UCSD-AML1 (cell line): Measurements from ENCODE around the gene PDPK1.
"Not testable (repeated sequence)": the region's sequence is repeated elsewhere in the genome, so short reads cannot be mapped to it uniquely, and the experiment has no call there.

Experiments used
- DNase-seq: peaks from one replicate; lab custom pipeline; 2025; ENCODE audit not compliant: unreplicated experiment; lab: John Stamatoyannopoulos, UW

The PDPK1 gene

DNA sequence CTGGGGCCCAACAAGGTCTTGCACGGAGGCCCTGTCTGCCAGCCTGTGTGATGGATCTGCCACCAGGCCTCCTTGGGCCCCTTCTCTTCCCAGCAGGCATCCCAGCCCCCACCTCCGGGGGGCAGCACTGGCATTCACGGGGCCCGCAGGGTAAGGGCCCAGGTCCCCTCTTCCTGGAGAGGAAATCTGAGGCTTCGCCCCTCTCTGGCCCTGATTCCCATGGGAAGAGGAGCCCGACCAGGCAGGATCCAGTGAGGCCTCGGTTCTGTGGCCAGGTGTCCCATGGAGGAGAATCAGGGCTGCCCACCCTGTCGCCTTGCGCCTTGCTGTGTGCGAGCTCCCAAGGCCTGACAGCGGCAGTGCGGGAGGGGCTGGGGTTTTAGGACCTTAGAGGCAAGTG lies 48.4 kb downstream of the PDPK1 start:
- DNase-seq = no peak

DNA sequence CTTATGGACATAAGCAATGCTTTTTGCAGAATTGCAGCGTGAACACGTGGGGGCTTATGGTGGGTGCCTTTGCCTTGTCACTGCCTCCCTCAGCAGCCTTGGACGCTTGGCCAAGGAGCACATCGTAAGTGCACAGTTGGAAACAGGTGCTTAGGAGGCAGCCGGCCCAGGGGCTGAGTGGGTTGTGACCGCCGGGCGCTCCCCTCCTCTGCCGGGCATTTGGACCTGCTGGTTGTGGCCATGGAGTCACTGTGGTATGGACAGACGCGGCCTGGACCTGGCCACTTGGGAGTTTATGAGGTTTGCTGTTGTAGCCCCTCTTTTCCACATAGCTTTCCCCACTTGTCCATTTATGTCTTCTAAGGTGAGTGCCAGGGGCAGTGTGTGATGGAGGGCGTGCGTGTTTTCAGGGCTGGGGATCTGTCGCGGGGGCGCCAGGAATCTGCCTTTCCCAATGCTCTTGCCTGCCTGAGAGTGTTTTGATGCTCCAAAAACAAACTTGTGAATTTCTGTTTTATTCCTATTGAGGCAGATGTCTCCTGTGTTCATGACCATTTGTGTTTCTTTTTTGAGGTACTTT lies 49.2 kb downstream of the PDPK1 start:
- DNase-seq = no peak

DNA sequence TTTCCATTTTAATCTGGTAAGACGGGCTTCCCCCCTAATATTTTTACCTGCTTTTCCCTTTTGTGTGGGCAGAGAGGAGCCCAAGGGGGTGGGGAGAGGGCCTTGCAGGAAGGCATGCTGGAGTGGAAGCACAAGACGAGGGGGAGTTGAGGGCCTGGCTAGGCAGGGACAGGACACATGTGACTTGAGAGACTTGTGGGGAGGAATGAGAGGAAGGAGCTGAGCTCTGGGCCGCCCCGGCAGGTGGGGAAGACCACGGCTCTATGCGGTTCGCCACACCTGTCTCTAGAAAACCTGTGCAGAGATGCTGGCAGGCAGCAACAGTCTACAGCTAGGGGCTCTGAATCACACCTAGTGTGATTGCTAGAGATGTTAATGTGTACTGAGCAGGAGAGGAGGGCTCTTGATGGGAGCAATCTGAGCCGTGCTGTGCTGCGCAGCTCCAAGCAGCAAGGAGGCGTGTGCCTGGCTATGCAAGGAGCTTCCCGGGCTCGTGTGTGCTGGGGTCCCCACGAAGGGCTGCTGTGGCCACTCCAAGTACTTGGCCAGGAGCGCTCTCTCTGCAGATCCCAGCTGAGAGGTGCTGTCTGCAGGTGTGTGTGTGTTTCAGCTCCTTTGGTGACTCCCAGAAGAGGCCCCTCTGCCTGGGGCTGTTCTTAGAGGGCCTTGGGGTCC lies 50.2 kb downstream of the PDPK1 start:
- no peak for DNase-seq

DNA sequence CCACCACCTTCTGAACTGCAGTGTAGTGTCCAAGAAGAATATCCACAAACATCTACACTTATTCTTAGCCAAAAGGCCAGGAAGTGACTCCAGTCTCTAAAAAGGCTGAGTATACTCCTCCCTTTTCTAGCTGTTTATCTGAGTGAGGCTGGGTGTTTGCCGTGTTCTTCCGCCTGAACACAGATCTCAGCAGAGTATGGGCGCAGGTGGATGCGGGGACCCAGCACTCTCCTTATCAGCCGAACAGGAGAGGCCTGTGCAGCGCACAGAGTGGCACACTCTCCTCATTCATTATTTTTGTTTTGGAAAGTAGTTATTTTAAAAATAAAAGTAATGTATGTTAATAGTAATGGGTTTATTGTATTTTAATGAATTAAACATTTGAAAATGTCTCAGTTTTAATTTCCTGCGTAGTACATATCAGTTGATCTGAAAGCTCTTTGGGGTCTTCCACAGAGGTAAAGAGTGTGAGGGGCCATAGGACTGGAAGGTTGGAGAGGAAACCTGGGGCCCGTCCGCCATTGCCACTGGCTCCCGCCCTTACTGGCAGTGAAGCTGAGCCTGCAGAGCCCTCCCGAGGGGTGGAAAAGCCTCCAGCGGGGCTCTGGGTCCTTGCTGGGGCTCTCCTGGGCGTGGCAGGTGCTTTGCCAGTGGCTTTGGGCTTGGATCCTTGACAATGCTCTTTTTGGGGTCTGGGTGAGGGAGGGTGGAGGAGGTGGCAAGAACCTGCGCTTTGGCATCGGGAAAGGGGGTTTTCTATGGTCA lies 53.8 kb downstream of the PDPK1 start:
- no peak for DNase-seq

DNA sequence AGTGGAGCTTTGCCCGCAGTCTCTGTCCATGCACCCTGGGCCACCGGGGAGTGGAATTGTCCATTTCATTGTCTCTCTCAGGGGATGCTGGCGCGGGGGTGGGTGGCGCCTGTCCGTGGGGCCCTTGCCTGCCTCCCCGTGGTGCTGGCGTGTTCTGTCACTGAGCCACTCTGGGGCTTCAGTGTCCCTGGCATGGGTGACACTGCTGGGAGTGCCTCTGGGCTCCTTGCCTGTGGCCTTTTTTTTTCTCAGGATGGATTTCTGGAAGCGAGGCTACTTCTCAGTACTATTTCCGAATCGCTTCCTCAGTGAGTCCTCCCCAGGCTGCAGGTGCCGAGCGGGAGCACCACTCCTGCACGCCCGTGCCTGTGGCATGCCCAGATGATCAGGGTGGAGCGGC lies 55.0 kb downstream of the PDPK1 start:
- no peak for DNase-seq

DNA sequence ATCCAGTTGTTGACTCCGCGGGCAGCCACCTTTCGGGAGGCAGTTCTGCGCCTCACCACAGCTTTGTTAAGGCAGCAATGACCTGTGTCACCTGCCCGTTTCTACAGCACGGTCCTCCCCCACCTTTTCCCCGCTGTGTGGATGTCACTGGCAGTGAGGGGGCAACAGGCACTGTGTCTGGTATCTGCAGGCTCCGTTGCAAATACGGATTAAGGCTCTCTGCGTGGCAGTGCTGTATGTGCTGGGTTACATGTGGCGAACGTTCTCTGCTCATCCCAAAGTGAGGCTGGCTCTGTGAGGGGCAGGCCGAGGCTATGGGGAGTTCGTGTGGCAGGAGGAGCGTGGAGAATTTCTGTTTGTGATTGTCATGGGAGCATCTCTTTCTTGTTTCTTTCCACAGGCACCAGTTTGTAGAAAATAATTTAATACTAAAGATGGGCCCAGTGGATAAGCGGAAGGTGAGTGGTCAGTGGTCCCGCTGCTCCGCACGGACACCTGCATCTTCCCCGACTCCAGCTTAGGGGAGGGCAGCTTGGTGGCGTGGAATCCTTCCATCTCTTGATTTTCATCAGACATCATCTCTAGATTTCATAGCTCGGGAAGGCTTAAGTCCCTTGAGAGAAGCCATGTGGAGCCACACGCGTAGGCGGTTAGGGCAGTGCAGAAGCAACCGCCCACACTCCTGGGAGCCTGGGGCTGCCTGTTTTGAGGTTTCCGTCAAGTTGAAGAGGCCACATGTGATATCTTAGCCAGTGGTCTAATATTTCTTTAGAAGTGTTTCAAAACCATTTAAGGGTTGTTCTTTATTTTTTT lies 57.8 kb downstream of the PDPK1 start:
- no peak for DNase-seq

DNA sequence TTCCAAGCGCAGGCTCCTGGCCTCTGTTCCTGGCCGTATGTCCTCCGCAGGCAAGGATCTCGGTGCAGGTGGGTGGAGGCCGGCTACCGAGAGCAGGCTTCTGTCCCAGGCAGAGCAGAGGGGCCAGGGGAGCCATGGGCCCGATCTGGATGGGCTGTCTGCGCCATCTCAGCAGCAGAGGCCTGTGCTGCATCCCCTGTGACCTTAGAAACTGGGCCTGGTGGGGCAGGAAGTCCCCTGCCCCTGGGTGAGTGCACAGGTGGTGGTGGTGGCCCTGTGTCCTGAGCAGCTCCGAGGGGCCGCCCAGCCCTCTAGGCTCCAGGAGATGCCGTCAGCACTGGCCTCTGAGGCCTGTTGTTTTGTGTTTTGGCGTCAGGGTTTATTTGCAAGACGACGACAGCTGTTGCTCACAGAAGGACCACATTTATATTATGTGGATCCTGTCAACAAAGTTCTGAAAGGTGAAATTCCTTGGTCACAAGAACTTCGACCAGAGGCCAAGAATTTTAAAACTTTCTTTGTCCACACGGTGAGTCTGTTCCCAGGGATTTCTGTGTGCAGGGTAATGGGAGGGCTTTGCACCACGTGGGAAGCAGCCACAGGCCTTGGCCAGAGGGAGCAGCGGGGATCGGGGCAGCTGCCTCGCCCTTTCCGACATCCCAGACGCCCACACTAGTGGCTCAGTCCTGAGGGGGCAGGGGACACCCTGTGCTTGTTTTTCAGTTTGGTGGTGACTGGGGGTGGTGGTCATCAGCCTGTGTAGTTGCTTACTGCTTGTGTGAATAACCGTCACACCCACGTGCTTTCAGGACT lies 59.1 kb downstream of the PDPK1 start:
- DNase-seq = no peak

DNA sequence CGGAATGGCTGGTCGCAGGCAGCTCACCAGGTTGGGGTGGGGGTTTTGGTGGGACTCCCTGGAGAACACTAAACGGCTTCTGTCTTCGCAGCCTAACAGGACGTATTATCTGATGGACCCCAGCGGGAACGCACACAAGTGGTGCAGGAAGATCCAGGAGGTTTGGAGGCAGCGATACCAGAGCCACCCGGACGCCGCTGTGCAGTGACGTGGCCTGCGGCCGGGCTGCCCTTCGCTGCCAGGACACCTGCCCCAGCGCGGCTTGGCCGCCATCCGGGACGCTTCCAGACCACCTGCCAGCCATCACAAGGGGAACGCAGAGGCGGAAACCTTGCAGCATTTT lies 59.7 kb downstream of the PDPK1 start:
- no peak for DNase-seq

DNA sequence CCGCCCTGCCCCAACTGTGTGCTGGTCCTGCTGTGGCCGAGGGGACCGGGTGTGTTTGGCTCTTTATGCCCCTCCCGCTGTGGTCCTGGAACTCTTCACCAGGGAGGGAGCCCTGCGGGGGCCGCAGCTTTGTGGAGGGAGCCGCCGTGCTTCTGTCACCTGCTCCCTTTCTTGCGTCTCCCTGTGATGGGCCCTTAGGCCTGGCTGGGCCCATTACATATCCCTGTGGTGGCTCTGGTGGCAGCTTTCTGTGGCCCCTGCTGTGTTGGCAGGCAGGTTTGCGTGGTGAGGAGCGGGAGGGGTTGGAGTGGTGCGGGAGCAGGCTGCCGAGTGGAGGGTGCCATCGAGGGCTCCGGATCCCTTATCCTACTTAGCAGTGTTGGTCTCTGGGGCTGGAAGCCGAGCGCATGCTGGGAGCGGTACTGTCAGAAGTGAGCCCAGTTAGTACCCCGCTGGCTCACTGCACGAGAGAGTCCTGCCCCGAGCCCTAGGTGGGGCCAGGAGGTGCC lies 60.4 kb downstream of the PDPK1 start:
- DNase-seq = no peak

DNA sequence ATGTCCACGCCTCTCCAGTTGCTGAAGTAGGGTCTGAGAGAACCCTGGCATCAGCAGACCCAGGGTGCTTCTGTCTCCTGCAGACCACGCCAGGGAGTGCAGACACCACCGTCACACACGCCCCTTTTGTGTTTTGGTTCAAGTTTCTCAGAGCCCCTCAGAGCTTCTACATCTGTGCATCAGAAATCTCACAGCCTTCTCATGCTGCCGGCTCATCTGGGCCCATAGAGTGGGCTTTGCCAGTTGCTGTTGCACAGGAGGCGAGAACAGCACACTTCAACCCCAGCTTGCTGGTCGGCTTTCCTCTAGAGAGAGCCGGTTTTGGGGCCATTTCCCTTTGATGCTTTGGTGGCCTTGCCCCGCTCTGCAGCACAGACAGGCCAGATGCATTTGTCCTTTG lies 60.9 kb downstream of the PDPK1 start:
- DNase-seq = no peak

DNA sequence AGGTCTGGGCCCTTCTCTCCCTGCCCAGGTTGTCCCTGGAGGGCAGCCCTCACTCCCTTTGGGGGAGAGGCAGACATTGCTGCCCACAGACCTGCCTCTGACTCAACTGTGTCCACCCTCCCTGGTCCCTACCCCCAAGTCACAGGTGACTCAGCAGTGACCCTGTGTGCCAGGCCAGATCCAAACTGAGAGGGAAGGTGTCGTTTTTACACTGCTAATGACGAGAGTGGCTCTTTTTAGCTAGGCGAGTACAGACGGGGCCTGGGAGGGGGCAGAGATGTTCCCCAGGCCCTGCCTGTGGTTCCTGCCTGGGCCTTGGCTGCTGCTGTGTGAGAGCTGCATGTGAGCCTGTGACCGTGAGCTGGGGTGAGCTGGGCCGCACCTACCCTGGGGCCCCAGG lies 61.3 kb downstream of the PDPK1 start:
- not testable (repeated sequence) for DNase-seq

DNA sequence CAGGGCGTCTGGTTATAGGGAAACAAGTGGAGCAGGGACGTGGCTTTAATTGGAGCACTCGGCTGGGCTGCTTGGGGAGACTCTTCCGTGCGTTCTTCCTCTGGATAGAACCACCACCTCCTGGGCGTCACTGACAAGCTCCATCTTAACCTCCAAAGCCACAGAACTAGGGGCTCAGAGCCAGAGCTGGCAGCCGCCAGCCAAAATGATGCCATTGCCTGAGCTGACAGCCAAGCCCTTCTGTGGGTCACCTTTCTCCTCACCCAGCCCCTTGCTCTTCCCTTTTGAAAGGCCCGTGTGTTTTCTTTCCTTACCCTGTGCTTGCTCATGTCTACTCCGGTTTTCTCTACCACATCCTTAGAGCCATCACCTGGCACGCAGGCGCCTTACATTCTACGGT lies 62.0 kb downstream of the PDPK1 start:
- not testable (repeated sequence) for DNase-seq

DNA sequence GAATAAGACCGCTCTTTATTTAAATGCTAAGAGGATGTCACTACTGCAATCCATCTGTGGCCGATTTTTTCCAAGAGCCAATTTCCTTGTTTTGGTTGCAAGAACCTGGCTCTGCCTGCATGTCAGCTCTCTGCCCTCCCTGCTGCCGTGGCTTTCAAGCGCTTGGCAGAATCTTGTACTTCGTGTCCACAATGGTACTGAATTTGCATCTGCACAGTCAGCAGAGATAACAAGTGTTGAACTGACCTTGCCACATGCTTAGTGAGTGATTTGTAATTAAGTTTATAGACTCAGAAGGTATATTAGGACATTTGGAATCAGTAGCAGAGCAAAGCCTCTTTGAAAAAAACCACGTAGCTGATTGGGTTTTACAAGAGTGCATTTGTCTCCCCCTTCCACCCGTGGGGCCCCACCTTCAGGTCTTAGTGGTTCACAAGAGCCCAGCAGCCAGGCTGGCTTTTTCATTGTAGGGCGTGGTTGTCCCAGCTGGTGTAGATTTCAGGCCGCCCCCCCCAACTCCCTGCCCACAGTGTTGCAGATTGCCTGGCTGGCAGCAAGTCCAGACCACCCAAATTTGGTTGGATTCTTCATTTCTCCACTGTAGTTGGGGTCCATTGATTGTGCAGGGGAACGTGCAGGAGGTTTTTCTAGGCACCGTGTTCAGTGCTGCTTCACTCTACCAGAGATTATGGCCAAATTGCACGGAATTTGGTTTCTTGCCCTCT lies 63.6 kb downstream of the PDPK1 start:
- not testable (repeated sequence) for DNase-seq

DNA sequence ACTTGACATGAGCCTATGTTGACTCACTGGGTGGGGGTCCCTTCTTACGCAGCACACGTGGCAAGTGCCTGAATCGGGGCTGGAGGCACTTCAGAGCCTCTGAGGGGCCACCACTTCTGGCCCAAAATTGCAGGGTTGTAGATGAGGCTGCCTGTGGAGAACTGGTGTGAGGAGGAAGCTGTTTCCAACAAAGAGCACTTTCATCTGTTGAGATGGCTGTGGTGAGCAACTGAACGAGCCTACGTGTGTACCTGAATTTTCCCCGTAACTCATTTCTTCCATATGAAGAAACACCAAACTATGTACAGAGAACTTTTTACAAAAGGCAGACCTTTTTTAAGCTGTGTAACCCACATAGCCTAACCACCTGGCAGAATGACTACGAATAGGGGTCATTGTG lies 64.4 kb downstream of the PDPK1 start:
- not testable (repeated sequence) for DNase-seq

DNA sequence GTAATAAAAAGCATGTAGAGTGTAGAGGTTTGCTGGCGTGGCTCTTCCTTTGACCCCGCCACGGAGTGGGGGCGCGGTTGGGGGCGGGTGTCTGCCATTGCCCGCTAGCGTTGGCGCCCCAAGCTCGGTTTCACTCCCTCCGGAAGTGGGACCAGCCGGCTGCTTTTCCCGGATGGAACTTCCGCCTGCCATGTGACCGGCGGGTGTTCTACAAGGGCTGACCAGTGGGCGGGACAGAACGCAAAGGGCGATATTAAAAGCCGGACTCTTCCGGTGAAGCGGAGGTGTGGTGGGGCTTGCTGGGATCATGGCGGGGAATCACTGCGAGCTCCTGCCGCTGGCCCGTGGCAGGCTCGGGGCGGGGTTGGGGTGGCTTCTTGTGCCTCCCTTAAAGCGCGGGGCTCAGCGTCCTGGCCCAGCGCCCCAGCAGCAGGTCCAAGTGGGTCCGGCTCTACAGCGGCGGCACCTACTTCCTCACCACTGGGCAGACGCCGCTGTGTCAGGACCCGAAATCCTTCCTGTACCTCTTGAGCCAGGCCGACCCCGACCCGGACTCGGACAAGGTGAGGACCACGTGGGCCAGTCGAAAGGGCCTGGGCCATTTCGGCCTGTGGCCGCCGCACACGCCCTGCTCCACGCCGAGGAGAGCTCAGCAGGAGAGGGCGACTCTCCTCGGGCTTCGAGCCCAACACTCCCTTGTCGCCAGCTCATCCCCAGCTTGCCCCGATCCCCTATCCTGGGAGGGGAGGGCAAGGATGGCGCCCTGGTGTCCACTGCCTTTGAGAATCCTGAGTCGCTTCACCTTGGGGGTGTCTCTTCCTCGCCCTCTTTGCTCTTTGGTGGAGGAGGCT lies 65.6 kb downstream of the PDPK1 start:
- DNase-seq = peak; percentile 96

DNA sequence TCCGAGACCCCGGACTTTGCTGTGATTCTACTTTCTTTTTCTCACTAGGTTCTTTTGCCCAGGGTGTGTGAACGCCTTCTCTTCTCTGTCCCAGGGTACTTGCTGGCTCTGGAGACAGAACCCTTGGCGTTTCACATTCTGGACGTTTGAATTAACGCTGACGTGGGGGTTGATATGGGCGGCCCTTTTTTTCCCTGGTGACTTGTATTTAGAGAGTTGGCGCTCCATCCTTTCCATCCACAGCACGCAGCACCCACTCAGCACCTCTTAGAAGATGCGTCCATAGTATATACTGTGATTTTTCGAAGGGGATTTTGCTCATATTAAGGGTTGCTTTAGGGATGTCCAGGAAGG lies 66.2 kb downstream of the PDPK1 start:
- DNase-seq = not testable (repeated sequence)

DNA sequence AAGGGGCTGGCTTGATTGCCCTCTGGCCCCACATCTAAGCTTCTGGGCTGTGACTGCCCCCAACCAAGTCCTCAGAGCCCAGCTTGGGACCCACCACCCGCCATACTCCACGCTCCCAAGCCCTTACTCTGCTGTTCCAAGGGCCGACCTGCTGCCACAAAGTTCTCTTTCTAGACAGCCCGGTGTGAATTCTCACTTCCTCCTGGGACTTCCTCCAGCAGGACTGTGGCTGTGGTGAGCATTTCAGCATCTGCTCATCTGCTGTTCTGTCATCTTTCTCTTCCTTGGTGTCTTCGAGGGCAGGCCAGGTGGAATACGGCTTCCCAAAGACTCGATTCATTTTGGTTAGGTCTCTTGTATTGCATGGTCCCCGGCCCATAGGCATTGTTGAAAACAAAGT lies 69.0 kb downstream of the PDPK1 start:
- not testable (repeated sequence) for DNase-seq

DNA sequence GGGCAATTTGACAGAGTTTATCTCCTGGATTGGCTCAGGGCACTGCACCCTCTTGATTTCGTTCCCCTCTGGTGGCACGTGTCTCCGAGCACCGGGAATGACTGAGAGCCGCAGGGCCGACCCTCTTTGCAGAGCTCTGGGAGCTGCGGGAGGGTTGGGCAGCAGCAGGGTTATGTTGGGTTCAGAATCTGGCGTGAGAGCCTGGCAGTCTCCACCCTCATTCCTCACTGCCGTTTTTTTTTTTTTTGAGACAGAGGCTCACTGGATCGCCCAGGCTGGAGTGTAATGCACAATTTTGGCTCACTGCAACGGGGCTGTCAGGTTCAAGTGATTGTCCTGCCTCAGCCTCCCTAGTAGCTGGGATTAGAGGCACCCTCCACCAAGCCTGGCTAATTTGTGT lies 71.5 kb downstream of the PDPK1 start:
- DNase-seq = not testable (repeated sequence)

DNA sequence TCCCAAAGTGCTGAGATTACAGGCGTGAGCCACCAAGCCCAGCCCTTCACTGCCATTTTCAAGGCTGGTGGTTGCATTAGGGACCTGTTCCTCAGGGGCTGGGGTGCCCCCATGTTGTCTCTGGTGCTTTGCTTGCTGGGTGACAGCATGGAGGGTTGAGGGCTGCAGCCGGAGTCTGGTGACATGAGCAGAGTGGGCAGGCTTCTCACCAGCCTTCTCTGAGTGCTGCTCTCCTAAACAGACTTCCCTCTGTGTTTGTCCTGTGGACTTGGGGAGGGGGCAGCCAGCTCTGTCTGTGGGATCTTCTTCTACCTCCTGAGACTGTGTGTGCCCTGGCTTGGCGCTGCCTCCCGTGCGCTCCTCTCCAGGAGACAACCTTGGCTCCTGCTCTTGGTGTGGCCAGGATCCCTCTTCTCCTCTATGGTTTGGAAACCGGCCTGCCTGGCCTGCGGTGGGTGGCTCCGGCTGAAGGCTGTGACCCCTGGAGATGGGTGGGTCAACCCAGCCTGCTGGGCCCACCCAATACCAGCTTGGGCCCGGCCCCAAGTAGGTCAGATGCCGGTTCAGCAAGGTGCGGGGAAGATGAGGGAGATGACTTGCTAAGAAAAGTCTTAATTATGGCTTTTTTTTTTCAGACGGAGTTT lies 72.1 kb downstream of the PDPK1 start:
- no peak for DNase-seq
